ELF-1 (cell line): ENCODE results near the gene DDI2.
A peak's percentile ranks its signal among the peaks of the same experiment; 100 is the strongest.

Source experiments
- DNase-seq: peaks from one replicate; pipeline ENCODE4 v3.0.0-alpha.2; 2016; ENCODE audit warnings: low read depth, low spot score

DDI2 gene

DNA sequence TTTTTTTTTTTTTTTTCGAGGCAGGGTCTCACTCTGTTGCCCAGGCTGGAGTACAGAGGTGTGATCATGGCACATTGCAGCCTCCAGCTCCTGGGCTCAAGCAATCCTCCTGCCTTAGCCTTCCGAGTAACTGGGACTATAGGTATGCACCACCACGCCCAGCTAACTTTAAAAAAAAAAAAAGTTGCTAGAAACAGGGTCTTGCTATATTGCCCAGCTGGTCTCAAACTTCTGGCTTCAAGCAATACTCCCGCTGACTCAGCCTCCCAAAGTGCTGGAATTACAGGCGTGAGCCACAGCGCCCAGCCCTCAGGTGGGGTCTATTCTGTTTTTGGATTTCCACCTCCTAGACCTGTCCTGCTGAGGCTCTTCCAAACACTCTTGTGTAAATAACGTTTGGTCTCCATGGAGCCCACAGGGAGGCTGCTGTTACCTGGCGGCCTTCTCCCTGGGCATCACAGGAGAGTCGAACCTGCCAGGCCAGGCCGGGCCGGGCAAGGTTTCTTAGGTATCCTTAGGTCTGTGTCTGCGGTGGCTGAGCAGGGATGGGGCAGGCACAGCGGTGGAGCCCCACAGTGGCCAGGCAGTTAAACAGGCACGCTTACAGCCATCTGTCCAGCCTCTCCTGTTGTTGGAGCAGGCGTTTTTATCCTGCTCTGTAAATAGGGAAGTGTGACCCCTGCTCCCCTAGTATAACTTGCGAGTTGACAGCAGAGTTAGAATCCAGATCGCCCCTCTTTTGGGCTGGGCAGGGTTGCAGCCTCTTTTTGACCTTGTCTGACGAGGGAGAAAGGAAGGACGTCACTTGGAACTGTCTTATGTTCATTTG, 85.7 kb downstream of the DDI2 start:
- DNase-seq = peak; percentile 55

DNA sequence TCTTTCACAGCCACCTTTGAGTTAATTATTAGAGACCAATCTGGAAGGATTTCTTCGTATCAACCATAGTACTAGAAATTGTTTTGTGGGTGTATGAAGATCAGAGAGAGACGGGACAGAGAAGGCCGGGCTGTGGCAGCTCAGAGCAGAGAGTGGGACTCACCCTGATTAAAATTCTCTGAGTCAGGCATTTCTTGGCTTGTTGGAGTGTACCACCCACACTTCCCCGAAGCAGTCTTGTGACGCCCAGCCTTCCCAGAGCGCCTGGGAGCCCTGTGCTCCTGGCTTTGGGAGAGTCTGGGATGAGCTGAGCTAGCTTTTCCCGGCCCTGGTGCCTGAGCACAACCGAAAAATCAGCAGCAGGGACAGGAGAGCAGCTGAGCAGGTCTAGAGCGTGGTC, 86.3 kb downstream of the DDI2 start:
- peak; percentile 54 for DNase-seq

DNA sequence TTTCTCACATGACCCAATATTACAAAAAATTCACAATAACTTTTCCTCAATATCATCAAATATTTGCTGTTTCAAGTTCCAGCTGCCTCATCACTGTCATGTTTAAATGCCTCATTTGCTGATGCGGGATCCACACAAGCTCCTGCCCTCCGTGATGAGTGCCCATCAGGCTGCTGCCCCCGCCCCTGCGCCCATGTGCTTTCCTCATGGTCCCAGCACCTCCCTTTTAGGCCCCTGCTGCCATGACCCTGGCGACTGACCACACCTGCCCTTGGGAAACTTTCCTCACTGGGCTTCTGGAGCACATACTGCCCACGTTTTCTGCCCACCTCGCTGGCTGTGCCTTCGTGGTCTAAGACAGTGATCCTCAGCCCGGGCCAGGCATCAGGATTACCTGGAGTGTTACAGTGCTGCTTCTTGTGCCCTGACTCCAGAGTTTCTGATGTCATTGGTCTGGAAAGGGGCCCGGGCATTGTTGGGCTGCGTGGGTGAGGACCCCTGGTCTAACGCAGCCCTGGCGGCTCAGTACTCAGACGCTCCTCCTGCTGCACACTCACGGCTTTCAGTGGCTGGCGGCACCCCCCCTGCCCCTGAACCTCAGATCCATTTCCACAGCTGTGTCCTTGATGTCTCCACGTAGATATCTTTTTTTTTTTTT, 87.4 kb downstream of the DDI2 start:
- no peak for DNase-seq

DNA sequence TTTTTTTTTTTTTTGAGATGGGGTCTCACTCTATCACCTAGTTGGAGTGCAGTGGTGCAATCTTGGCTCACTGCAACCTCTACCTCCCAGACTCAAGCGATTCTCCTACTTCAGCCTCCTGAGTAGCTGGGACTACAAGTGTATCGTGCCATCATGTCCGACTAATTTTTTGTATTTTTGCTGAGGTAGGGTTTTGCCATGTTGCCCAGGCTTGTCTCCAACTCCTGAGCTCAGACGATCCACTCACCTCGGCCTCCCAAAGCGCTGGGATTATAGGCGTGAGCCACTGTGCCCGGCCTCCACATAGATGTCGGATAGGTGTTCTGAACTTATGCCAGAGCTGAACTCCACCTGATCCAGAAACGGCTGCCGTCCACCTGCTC, 87.9 kb downstream of the DDI2 start:
- DNase-seq = no peak

- no peak for DNase-seq
Measured at GRCh38 chr1:15706751-15707150, 89.5 kb downstream of the DDI2 start.

GRCh38 chr1:15707239-15707925, 90.1 kb downstream of the DDI2 start:
- DNase-seq = no peak

GRCh38 chr1:15708486-15709137, 91.4 kb downstream of the DDI2 start:
- no peak for DNase-seq

DNA sequence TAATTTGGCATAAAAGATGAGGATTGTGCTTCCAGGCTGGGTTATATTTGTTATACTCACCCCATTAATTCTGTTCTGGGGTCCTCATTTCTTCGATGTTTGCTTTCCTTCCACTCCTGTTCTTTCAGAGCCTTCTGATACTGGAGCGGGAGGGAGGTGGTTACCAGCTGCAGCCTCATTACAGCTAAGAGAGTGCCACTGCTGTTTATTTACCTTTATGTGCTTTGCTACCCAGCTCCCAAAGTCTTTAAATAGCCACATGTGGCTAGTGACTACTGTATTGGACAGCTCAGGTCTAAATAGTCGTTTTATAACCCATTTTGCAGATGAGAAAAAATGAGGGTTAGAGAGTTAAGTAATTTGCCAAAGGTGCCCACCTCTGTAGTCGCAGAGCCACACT, 92.0 kb downstream of the DDI2 start:
- no peak for DNase-seq

DNA sequence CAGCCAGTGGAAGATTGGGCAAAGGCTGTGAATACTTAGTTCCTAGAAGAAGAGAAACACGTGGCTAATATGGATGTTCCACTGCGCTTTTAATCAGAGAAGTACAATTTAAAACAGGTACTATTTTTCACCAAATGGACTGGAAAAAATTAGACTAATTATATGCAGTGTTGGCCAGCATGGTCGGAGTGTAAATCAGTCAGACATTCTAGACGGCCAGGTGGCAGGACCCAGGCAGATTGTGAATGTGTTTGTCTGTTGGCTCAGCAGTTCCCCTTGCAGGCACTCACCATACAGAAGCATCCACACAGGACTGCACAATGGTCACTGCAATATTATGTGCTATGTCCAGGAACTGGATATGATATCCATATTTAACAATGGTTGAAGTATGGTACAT, 94.9 kb downstream of the DDI2 start:
- DNase-seq = no peak

GRCh38 chr1:15714406-15715136, 97.3 kb downstream of the DDI2 start:
- DNase-seq = no peak

DNA sequence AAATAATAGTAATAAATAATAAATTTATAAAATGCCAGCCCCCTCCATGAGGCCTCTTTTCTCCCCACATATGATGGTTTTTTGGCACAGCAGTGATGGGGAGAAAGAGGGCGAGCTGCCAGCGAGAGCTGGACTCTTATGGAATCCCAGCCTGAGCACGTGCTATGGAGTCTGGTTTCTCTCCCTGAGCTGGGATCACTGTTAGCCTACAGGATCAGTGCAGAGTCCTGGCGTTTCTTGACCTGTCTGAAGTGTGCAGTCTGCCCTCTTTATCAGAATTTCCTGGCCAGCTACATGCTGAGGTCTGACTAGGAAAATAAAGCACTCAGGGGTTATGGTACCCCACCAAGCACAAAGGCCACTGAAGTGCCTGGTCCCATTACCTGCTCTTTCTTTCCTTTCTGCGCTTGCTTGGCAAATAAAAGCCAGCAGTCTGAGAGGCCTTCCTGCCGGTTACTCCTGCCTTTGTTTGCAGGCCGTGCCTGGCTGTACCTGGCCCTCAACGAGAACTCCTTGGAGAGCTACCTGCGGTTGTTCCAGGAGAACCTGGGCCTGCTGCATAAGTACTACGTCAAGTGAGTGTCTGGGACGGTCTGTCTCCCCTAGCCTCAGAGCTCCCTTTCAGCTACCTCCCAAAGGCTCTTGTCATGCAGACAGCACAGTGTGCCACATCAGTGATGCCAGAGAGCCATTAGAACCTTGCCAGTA, 100.3 kb downstream of the DDI2 start:
- no peak for DNase-seq

DNA sequence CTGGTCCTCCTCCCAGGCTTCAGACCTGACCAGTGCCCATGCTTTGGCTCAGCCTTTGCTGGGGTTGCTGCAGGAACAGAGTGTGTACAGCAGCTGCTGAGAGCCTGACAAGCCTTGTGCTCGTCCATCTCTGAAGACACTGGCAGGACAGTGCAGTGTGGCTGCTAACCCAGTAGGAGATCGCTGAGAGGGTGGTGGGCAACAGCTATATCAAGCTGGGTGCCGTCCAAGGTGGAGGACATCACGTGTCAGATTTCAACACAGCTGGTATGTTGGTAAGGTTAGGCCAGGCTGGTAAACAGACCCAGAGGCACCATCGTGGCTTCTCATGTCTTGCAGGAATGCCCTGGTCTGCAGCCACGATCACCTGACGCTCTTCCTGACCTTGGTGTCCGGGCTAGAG, 100.9 kb downstream of the DDI2 start:
- no peak for DNase-seq
